Activated naive CD4-positive, alpha-beta T cell treated with anti-CD3 and anti-CD28 coated beads, Interleukin-2, amount 10 ng/mL, durations not matched to agents 7 days and 5 days (primary cell): Measurements from ENCODE around the gene LAMA4.

Experiments
- CTCF ChIA-PET: fragments of 350-600 bp; sonication (Branson Sonifier 250); formaldehyde crosslinking; loops from one replicate; lab custom pipeline; 2021; ENCODE audit warnings: antibody characterized with exemption; lab: Charles Lee
- DNase-seq: peaks from one replicate; pipeline ENCODE4 v3.0.0-alpha.2; 2020
- H3K27ac Mint-ChIP-seq: one replicate; pipeline ENCODE4 v1.8.0; 2021; ENCODE audit warnings: mild to moderate bottlenecking, moderate library complexity, mixed read lengths
- H3K27me3 Mint-ChIP-seq: one replicate; pipeline ENCODE4 v1.8.0; 2021; ENCODE audit warnings: mild to moderate bottlenecking, mixed read lengths
- H3K36me3 Mint-ChIP-seq: one replicate; pipeline ENCODE4 v1.8.0; 2021; ENCODE audit warnings: mixed read lengths
- H3K4me1 Mint-ChIP-seq: one replicate; pipeline ENCODE4 v1.8.0; 2021; ENCODE audit warnings: mixed read lengths
- H3K4me3 Mint-ChIP-seq: one replicate; pipeline ENCODE4 v1.8.0; 2021; ENCODE audit warnings: mild to moderate bottlenecking, moderate library complexity, mixed read lengths
- H3K9me3 Mint-ChIP-seq: one replicate; pipeline ENCODE4 v1.8.0; 2021; ENCODE audit warnings: mixed read lengths

The LAMA4 gene

GRCh38 chr6:112221981-112222852 lies 32.1 kb downstream of the LAMA4 start:
- no peak overlapping the region for H3K4me3 Mint-ChIP-seq
- peaks cover 21% of the 10 kb centered on the region for H3K27me3 Mint-ChIP-seq
- H3K4me1 Mint-ChIP-seq, result no peaks in the 10 kb centered on the region
- no peaks in the 10 kb centered on the region for H3K9me3 Mint-ChIP-seq
- no peaks in the 10 kb centered on the region for H3K36me3 Mint-ChIP-seq
- no peak for DNase-seq
- CTCF ChIA-PET, result no interaction called here
- no peak overlapping the region for H3K27ac Mint-ChIP-seq

GRCh38 chr6:112221561-112221960 lies 32.8 kb downstream of the LAMA4 start:
- CTCF ChIA-PET, result no interaction called here
- Mint-ChIP-seq H3K9me3 (no peaks in the 10 kb centered on the region), H3K27ac (no peak overlapping the region), H3K4me1 (no peaks in the 10 kb centered on the region), H3K4me3 (no peak overlapping the region), H3K36me3 (no peaks in the 10 kb centered on the region), H3K27me3 (peaks cover 21% of the 10 kb centered on the region)
- no peak for DNase-seq

DNA sequence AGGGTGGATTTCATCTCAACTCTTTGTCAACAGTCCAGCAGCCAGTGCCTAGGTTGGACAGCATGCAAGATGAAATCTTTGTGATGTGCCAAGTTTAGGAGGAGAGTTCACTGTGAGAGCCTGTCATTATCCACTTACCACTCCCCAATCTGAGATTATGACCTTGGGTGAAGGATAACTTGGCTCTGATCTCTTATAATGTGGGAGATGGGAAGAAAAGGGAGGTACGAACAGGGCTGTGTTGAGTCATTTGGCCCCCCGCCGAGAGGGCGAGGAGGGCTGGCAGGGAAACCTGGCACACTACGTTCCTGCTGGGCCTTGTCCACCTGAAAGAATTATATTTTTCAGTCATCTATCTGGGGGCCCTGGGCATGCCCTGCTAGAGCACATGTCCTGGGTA lies 35.8 kb downstream of the LAMA4 start:
- Mint-ChIP-seq H3K36me3 (no peaks in the 10 kb centered on the region), H3K27me3 (peaks cover 22% of the 10 kb centered on the region), H3K4me3 (no peak overlapping the region), H3K27ac (no peak overlapping the region), H3K4me1 (no peaks in the 10 kb centered on the region), H3K9me3 (no peaks in the 10 kb centered on the region)
- CTCF ChIA-PET, result no interaction called here
- no peak for DNase-seq

DNA sequence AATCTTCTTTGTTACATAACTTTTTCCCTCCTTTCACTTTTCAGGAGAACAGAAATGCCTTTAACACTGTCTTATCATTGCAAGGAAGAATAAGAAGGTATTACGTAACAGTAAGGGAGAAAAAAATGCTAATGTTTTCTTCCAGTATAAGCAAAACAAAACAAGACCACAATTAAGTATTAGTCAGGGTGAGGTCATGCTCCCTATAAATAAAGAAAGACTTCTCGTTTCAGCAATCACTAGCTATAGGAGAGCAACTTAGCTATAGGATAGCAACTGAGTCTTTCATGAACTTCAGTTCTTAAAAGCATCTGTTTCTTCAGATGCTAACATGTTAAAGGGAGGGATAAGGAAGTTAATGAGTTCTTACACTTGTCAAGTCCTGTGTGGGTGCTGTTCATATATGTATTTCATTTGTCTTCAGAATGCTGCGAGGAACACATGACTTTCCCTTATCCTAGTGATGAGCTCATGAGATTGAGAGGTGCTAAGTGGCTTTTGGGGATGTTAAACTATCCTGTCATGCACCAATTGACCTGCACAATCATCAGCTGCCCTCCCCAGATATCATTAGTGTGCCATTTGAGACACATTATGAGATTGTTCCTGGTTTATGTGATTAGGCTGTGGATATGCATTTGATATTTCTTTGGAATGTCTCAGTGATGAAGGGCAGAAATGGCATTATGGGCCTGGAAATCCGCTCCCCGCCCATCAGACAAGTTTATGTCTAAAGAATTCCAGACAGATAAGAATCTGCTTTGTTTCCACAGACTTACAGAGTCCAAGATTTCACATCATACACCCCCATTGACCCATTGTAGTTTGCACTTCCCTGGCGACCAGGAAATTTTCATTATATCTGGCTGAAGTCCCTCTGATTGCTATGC lies 37.5 kb downstream of the LAMA4 start:
- no peak overlapping the region for H3K27ac Mint-ChIP-seq
- CTCF ChIA-PET, result no interaction called here
- DNase-seq, result no peak
- H3K27me3 Mint-ChIP-seq, result peaks cover 25% of the 10 kb centered on the region
- no peak overlapping the region for H3K4me3 Mint-ChIP-seq
- H3K9me3 Mint-ChIP-seq, result no peaks in the 10 kb centered on the region
- H3K36me3 Mint-ChIP-seq, result no peaks in the 10 kb centered on the region
- no peaks in the 10 kb centered on the region for H3K4me1 Mint-ChIP-seq

GRCh38 chr6:112215488-112216284 lies 38.7 kb downstream of the LAMA4 start:
- Mint-ChIP-seq H3K4me3 (no peak overlapping the region), H3K27ac (no peak overlapping the region), H3K36me3 (no peaks in the 10 kb centered on the region), H3K9me3 (no peaks in the 10 kb centered on the region), H3K4me1 (no peaks in the 10 kb centered on the region), H3K27me3 (peaks cover 26% of the 10 kb centered on the region)
- CTCF ChIA-PET, result no interaction called here
- DNase-seq, result no peak

- CTCF ChIA-PET, result no interaction called here
- Mint-ChIP-seq H3K36me3 (no peaks in the 10 kb centered on the region), H3K27ac (no peak overlapping the region), H3K9me3 (no peaks in the 10 kb centered on the region), H3K4me3 (no peak overlapping the region), H3K4me1 (no peaks in the 10 kb centered on the region), H3K27me3 (peaks cover 26% of the 10 kb centered on the region)
- DNase-seq, result no peak
Measured at GRCh38 chr6:112214739-112215269, 39.6 kb downstream of the LAMA4 start.

GRCh38 chr6:112210852-112211251 lies 43.5 kb downstream of the LAMA4 start:
- H3K27ac Mint-ChIP-seq, result no peak overlapping the region
- no peaks in the 10 kb centered on the region for H3K4me1 Mint-ChIP-seq
- no peaks in the 10 kb centered on the region for H3K9me3 Mint-ChIP-seq
- CTCF ChIA-PET, result no interaction called here
- no peak for DNase-seq
- H3K36me3 Mint-ChIP-seq, result no peaks in the 10 kb centered on the region
- peaks cover 15% of the 10 kb centered on the region for H3K27me3 Mint-ChIP-seq
- H3K4me3 Mint-ChIP-seq, result no peak overlapping the region

GRCh38 chr6:112209131-112209530 lies 45.2 kb downstream of the LAMA4 start:
- H3K4me3 Mint-ChIP-seq, result no peak overlapping the region
- H3K27ac Mint-ChIP-seq, result no peak overlapping the region
- no peak for DNase-seq
- no peaks in the 10 kb centered on the region for H3K4me1 Mint-ChIP-seq
- CTCF ChIA-PET, result no interaction called here
- H3K9me3 Mint-ChIP-seq, result no peaks in the 10 kb centered on the region
- no peaks in the 10 kb centered on the region for H3K36me3 Mint-ChIP-seq
- H3K27me3 Mint-ChIP-seq, result peaks cover 15% of the 10 kb centered on the region

DNA sequence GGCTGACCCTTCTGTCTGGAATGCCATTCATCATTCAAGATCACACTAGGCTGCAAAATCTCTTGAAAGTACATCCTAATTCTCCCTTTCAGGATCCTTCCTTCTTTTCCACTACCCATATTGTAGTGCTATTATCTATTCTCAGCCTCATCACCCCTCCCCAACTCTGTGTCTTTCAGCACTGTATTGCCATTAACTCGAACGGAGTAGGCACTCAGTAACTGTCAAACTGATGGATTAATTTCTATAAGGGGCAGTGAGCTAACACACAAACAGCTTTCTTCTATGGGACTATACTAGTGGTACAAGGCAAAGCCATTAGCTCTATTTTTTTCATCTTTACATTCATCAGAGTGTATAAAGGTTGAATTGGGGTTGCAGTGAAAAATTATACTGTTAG lies 46.6 kb downstream of the LAMA4 start:
- Mint-ChIP-seq H3K27me3 (peaks cover 10% of the 10 kb centered on the region), H3K4me3 (no peak overlapping the region), H3K36me3 (no peaks in the 10 kb centered on the region), H3K9me3 (no peaks in the 10 kb centered on the region), H3K27ac (no peak overlapping the region), H3K4me1 (no peaks in the 10 kb centered on the region)
- CTCF ChIA-PET, result no interaction called here
- DNase-seq, result no peak

DNA sequence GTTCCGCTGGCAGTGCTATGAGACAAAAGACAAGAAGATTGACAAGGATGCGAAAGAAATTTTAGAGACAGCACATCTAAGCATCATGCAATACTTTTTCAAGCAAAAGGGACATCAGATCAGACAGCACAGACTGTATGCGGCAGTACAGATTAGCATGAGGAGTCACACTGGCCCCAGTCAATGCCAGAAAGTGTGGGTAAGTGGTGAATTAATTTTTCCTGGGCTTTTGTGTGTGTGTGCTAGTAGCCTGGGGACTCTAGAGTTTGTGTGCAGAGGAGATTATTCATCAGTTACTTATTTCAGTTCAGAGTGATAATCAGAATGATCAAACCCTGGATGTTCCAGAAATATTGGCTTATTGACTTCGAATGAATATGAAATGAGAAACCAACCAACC lies 47.2 kb downstream of the LAMA4 start:
- H3K4me3 Mint-ChIP-seq, result no peak overlapping the region
- peaks cover 12% of the 10 kb centered on the region for H3K27me3 Mint-ChIP-seq
- DNase-seq, result no peak
- H3K27ac Mint-ChIP-seq, result no peak overlapping the region
- H3K36me3 Mint-ChIP-seq, result no peaks in the 10 kb centered on the region
- CTCF ChIA-PET, result no interaction called here
- no peaks in the 10 kb centered on the region for H3K4me1 Mint-ChIP-seq
- H3K9me3 Mint-ChIP-seq, result no peaks in the 10 kb centered on the region

DNA sequence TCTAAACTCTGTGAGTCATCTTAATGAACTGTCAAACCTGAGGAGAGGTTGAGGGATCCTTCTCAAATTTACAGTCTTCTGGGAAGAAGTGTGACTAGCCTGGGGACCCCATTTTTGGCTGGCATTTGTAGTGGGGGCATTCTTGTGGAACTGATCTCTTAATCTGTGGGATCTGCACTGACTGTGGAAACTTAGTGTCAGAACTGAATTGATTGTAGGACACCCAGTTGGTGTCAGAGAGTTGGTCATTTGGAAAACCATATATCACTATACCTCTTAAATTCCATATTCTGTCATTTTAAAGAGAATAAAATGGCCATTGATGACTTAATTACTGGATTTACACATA lies 48.3 kb downstream of the LAMA4 start:
- no peak overlapping the region for H3K4me3 Mint-ChIP-seq
- H3K9me3 Mint-ChIP-seq, result no peaks in the 10 kb centered on the region
- no peaks in the 10 kb centered on the region for H3K4me1 Mint-ChIP-seq
- H3K27ac Mint-ChIP-seq, result no peak overlapping the region
- peaks cover 5% of the 10 kb centered on the region for H3K27me3 Mint-ChIP-seq
- no peak for DNase-seq
- CTCF ChIA-PET, result no interaction called here
- H3K36me3 Mint-ChIP-seq, result no peaks in the 10 kb centered on the region

- no peak for DNase-seq
- Mint-ChIP-seq H3K4me3 (no peak overlapping the region), H3K9me3 (no peaks in the 10 kb centered on the region), H3K27ac (no peak overlapping the region), H3K27me3 (peaks cover 5% of the 10 kb centered on the region), H3K36me3 (no peaks in the 10 kb centered on the region), H3K4me1 (no peaks in the 10 kb centered on the region)
- CTCF ChIA-PET, result no interaction called here
Measured at GRCh38 chr6:112205427-112206109, 48.8 kb downstream of the LAMA4 start.

- H3K27me3 Mint-ChIP-seq, result peaks cover 5% of the 10 kb centered on the region
- CTCF ChIA-PET, result no interaction called here
Measured at GRCh38 chr6:112204350-112204706, 50.0 kb downstream of the LAMA4 start.

More at GRCh38 chr6:112204350-112204706, 50.0 kb downstream of the LAMA4 start:
- H3K9me3 Mint-ChIP-seq, result no peaks in the 10 kb centered on the region
- no peak overlapping the region for H3K4me3 Mint-ChIP-seq
- no peaks in the 10 kb centered on the region for H3K4me1 Mint-ChIP-seq
- H3K27ac Mint-ChIP-seq, result no peak overlapping the region
- no peaks in the 10 kb centered on the region for H3K36me3 Mint-ChIP-seq
- DNase-seq, result no peak
